Left hindlimb (tissue), 1 donor: Measurements from ENCODE around the gene PLCL2.
"Not testable (repeated sequence)": the region's sequence is repeated elsewhere in the genome, so short reads cannot be mapped to it uniquely, and the experiment has no call there.

Source experiments
- DNase-seq: peaks from one replicate; pipeline ENCODE4 v3.0.0-alpha.2; 2018

The PLCL2 gene

DNA sequence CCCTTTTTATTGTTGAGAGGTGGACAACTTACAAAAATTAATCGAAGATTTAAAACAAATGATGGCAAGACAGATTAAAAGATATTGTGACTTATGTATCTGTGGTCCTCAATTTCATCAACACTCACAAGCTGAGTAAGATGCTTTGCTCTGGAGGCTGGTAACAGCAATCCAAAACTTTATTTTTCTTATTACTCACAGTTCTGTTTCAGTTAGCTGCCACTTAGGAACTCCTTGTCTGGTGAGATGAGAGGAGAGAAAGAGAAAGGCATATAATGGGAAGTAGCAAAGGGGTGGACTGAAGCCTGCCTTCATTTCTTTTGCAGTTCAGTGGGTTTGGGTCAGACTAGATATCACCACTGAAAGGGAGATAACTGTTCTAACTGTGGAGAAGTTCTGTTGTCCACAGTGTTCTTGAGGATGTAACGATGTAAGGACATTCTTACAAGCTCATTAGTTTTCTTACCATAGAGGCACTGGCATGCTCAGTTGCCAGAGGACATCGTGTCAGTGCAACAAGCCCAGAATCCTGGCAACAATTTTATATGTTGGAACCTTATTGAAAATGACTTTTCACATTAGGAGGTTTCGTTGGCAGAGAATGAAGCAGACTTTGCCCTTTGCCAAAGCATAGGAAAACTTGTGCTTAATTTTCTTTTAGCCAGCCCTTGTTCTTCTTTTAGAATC, 93.6 kb downstream of the PLCL2 start:
- DNase-seq, result no peak

GRCh38 chr3:16978921-16979271, 94.1 kb downstream of the PLCL2 start:
- no peak for DNase-seq

- DNase-seq, result not testable (repeated sequence)
These were observed 95.2 kb downstream of the PLCL2 start for GRCh38 chr3:16979769-16980515.

DNA sequence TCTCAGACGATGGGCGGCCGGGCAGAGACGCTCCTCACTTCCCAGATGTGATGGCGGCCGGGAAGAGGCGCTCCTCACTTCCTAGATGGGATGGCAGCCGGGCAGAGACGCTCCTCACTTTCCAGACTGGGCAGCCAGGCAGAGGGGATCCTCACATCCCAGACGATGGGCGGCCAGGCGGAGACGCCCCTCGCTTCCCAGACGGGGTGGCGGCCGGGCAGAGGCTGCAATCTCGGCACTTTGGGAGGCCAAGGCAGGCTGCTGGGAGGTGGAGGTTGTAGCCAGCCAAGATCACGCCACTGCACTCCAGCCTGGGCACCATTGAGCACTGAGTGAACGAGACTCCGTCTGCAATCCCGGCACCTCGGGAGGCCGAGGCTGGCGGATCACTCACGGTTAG, 95.8 kb downstream of the PLCL2 start:
- DNase-seq, result not testable (repeated sequence)

DNA sequence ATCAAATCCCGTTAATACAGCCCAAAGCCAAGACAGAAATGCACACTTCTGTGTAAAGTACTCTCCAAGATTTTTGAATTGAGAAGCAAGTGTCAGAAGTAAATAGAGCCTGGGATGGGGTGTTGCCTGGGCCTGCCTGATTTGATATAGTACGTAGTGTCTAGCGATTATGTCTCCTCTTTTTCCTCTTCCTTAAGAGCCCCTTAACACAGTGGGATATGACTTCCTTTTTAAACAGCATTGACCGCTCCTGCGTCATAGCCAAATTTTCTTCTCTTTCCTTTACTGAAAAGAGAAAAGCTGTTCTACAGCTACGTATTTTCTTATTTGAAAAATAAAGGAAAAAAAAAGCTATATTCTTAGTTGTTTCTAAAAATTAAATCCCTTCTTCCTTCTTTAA, 97.7 kb downstream of the PLCL2 start:
- no peak for DNase-seq

DNA sequence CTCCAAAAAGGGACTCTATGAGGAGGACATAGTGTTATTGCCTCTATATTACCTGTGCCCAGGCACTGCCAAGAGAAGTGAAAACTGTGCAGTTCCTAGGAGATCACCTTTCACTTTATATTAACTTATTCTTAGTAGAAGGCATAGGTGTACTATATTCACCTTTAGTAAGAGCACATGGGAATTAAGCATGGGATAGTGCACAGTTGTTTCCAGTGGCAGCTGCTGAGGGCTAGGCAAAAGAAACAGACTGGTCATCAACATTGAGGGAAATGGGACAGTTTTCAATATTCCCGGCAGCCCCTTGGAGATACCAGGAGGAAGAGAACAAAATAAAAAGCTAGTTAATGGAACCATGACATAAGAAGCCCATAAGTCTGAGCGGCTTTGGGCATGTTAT, 100.9 kb downstream of the PLCL2 start:
- no peak for DNase-seq

DNA sequence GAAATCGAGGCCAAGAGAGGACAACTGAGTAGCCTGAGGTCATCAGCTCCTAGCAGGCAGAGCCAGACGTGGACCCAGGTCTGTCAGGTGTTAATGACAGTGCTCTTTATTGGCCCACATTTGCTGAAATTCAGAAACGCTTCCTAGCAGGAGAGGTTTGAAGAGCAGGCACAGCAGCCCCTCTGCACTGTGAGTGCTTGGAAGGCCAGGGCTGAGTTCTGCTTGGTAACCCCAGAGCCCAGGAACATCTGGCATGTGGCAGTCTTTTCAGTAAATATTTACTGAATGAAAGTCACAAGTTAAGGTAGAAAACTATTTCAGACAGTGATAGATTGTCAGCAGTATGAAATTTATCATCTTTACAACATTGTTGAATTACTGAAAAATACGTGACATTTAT, 102.4 kb downstream of the PLCL2 start:
- no peak for DNase-seq

GRCh38 chr3:16990163-16990562, 105.4 kb downstream of the PLCL2 start:
- DNase-seq, result no peak

GRCh38 chr3:16992198-16992597, 107.4 kb downstream of the PLCL2 start:
- DNase-seq, result no peak

DNA sequence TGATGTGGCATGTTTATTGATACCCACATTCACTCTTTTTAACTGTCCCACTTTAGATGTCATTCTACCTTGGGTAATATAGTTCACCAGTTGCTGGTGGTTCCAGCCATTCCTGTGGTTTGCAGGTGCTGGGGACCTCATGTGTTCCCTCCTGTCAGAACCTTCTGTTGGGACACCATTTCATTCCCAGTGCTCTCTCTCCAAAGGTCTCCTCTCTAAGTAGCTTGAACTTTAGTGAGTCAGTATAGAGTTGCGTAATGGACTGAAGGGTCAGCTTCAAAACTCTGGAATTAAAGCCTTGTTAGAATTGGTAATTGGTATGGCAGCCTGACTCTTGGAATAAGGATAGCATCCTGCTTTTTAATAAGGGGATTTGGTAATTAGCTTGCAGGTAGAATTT, 108.5 kb downstream of the PLCL2 start:
- DNase-seq, result no peak

GRCh38 chr3:16994854-16995525, 110.2 kb downstream of the PLCL2 start:
- DNase-seq, result no peak

GRCh38 chr3:16995601-16996000, 110.8 kb downstream of the PLCL2 start:
- DNase-seq, result no peak

DNA sequence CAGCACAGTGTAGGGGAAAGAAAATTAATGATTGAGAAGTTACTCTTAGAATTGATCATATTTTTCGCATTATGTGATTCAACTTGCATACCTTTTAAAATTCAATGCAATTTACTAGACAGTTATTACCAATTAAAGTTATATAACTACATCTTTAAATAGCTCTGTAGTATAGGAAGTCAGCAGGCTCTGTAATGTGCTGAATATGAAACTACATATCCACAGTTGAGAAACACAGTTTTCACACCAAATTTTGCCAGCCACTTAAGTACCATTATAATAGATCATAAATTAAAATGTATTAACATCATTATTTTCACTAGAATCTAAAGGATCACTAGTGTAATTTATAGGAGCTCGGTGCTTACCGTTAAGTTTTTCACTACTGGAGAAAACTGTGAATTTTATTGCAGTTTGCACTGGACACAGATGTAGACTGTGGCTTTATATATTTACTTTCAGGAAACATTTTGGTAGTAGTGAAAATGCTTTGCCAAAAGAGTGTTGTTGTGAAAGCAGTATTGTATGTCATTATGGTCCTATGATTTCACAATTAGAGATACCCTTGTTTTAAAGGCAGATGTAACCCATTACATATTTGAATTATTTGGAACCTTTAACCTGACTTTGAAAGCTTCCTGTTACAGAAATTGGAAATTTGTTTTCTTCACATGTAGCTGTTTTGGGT, 113.6 kb downstream of the PLCL2 start:
- DNase-seq, result no peak

- DNase-seq, result no peak
These were observed 114.4 kb downstream of the PLCL2 start for GRCh38 chr3:16999161-16999560.

DNA sequence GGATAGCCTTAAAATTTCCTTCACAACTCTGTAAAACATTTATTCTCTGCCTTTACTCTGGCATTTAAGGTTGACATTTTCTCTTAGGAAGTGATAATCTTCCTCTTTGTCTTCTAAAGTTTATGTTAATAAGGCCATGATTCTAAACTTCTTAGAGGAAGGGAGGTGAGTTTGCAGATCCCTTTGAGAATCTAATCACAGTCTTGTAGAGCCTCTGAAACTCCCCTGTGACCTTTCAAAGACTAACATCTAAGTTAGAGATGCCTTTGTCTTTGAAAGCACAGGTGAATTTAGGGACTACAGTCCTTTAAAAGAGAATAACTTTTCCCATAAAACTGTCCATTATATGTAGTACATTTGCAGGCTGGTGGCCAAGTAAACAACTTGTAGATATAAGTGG, 115.1 kb downstream of the PLCL2 start:
- no peak for DNase-seq

DNA sequence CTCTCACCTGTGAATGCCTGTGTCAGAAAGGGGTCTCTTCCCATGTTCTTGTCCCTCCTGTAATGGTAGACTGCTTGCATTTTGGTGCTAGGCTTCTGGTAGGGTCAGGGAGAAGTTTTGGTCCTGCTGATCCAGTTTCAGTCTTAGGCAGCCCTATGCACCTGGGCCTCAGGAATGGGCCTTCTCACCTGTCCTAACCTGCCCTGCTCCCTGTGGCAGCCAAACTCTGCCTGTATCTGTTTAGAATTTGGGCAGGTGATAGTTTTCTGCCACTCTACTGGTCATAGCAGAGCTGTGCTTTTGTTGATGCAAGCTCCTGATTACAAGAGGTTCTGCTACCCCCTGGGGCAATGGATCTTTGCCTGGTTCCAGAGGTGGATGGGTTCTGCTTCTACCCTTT, 118.7 kb downstream of the PLCL2 start:
- DNase-seq, result no peak

DNA sequence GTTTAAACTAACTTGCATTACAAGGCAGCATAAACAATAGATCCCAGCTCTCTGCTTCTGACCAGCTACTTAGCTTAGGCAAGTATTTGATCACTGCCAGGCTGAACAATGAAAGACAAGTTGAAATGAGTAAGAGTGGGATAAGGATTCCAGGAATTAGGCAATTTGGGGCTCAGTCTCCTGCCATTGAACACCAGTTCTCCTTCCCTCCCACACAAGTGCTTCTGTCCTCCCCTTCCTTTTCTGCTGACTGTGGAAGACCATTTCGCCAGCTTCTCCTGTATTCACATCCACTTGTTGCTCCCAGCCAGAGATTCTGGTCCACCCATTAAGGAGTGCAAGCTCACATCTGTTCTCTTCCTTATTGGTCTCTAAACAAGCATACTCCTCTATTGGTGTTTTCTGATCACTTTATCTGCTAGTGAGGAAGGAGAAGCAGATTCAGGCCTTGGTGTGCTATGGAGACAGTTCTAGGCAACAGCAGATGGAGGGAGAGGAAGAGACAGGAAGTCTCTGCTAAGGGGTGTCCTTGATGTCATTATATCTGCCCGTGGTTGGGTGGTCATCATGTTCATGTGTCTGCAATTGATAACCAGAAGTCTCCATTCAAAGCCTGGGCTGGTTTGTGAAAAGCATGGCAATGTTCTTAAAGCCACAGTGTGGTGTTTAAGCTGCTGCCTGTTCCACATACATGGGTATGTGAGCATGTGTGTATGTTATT, 121.5 kb downstream of the PLCL2 start:
- no peak for DNase-seq

DNA sequence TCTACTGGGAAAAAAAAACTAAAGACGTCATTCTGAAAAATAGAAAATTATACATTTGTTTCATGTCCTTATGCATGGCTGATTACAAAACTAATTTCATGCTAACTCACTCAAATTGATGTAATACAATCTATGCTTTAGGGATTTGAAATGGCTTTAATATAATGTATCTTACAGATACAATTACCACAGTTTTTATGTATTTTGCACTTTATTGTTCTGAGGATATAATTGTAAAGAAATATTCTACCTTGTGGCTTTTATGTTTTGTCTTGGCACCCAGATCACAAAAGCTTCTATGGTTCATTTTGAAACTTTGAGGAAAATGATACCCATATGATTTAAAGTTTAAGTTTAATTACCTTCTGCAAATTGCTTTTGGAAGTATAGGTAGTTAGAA, 122.5 kb downstream of the PLCL2 start:
- DNase-seq, result no peak

GRCh38 chr3:17009826-17010225, 125.1 kb downstream of the PLCL2 start:
- no peak for DNase-seq

- no peak for DNase-seq
These were observed 127.1 kb downstream of the PLCL2 start for GRCh38 chr3:17011728-17012338.

- DNase-seq, result no peak
These were observed 128.3 kb downstream of the PLCL2 start for GRCh38 chr3:17013050-17013449.

DNA sequence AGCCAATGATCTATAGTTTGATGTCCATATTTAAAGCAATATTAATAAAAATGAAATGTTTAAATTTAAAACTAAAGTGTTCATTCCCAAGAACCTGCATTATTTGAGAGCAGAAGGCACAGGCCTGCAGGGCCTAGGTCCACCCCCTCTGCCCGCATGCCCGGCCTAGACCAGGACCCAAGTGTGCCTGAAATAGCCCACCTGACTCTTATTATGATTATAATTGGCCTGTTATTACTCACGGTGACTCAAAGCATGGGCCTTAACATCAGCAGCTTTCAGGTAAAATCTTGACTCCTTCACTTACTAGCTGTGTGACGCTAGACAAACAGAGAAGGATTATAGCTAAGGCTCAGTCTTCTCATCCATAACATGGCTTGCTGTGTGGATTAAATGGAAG, 128.8 kb downstream of the PLCL2 start:
- no peak for DNase-seq
